ENCODE measurements around the gene MYRIP.
A peak's percentile ranks its signal among the peaks of the same experiment; 100 is the strongest.

MYRIP gene

DNA sequence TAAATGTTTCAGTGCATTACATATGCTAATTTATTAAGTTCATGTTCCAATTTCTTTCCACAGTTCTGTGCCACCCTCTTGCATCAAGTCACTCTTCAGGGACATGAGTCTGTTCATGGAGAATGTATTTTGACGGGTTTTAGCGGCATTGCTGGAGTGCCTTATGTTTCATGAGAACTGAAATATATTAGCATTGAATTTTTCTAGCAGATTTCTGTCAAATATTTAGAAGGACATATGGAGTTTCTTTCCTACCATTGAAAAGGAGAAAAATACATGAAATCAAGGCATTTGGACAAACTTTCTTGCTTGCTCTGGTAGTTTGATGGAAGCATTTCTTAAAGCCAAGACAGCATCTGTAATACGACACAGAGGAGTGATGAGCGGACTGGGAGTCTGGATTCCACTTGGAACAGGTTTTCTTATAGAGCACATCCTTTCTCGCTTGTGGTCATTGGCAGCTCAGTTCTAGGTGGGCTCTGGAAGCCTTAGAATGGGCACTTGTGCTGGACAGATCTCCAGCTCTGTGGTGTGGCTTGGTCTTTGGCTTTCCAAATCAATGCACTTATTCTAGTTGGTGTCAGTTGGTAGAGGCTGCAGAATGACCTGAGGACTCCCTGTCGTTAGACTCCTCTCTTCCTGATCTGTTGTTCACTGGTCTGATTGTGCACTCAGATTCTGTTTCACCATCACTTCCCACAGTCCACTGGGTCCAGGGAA lies 415.5 kb downstream of the MYRIP start:
- Histone ChIP-seq H3K36me3 (ENCODE audit: low read depth) (no peaks in the 10 kb centered on the region), H3K4me1 (ENCODE audit: insufficient read depth, poor library complexity, severe bottlenecking) (no peaks in the 10 kb centered on the region), H3K27ac (ENCODE audit: poor library complexity, severe bottlenecking) (no peak overlapping the region), H3K9me3 (ENCODE audit: severe bottlenecking) (no peaks in the 10 kb centered on the region), H3K27me3 (ENCODE audit: insufficient read depth, poor library complexity, severe bottlenecking) (no peaks in the 10 kb centered on the region), H3K4me3 (ENCODE audit: severe bottlenecking) (no peak overlapping the region)
- TF ChIP-seq CTCF (IDR thresholded peaks at IDR 0.05; ENCODE audit: poor library complexity, severe bottlenecking), result no peak
- ATAC-seq (ENCODE audit: low read depth), result no peak
- DNase-seq (ENCODE audit: low spot score), result no peak

- Histone ChIP-seq H3K36me3 (ENCODE audit: low read depth) (no peaks in the 10 kb centered on the region), H3K4me1 (ENCODE audit: insufficient read depth, poor library complexity, severe bottlenecking) (no peaks in the 10 kb centered on the region), H3K9me3 (ENCODE audit: severe bottlenecking) (no peaks in the 10 kb centered on the region), H3K27me3 (ENCODE audit: insufficient read depth, poor library complexity, severe bottlenecking) (no peaks in the 10 kb centered on the region), H3K4me3 (ENCODE audit: severe bottlenecking) (no peak overlapping the region), H3K27ac (ENCODE audit: poor library complexity, severe bottlenecking) (no peak overlapping the region)
- TF ChIP-seq CTCF (IDR thresholded peaks at IDR 0.05; ENCODE audit: poor library complexity, severe bottlenecking), result no peak
- ATAC-seq (ENCODE audit: low read depth) (0 out of 3 replicates have a peak, but pooled peaks have one; percentile 10), DNase-seq (ENCODE audit: low spot score) (no peak)
These were observed 417.2 kb downstream of the MYRIP start for GRCh38 chr3:40226636-40227035.

DNA sequence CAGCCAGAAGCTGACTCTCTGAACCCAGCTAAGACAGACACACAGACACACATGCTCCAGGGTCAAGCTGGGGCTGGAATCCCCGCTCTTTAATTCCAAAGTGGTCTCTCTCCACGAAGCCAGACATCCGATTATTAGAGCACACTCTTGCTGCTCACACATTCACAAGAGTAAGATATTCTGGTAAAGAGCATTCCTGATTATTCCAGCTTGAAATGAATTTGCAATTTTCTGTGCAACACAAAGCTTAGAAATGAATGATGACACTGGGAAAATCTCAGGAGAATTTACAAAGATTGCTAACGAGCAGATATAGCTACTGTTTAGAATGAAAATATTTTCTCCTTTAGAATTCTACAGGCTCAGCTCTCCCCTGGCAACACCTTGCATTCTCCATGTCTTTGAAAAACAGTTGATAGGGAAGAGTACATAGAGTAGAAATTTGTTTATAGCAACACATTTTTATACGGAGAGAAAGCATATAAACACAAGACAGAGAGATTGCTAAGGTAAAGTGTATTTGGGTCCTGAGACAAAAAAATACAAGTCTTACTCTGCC lies 419.5 kb downstream of the MYRIP start:
- no peaks in the 10 kb centered on the region for H3K9me3 ChIP-seq (ENCODE audit: severe bottlenecking)
- H3K4me1 ChIP-seq (ENCODE audit: insufficient read depth, poor library complexity, severe bottlenecking), result no peaks in the 10 kb centered on the region
- H3K4me3 ChIP-seq (ENCODE audit: severe bottlenecking), result no peak overlapping the region
- H3K27me3 ChIP-seq (ENCODE audit: insufficient read depth, poor library complexity, severe bottlenecking), result no peaks in the 10 kb centered on the region
- no peaks in the 10 kb centered on the region for H3K36me3 ChIP-seq (ENCODE audit: low read depth)
- no peak overlapping the region for H3K27ac ChIP-seq (ENCODE audit: poor library complexity, severe bottlenecking)
- TF ChIP-seq CTCF (IDR thresholded peaks at IDR 0.05; ENCODE audit: poor library complexity, severe bottlenecking), result no peak
- no peak for ATAC-seq (ENCODE audit: low read depth)
- no peak for DNase-seq (ENCODE audit: low spot score)

DNA sequence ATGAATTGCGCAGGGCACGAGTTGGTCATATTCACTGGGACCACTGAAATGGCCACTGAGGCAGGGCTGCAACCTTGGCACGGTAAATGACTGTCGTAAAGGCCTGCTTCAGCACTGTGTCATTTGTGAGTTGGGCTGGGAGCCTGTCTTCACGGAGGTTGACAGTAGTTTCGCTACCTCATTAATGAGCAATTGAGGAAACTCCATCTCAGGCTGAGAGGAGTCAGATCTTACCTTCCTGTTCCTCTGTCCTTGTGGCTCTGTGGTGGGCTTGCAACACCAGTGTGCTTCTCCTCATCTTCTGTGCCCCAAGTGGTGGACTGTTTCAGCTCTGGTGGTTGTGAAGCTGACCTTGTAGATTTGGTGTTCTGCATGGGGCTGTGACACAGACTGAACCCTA lies 420.0 kb downstream of the MYRIP start:
- H3K9me3 ChIP-seq (ENCODE audit: severe bottlenecking), result no peaks in the 10 kb centered on the region
- TF ChIP-seq CTCF (IDR thresholded peaks at IDR 0.05; ENCODE audit: poor library complexity, severe bottlenecking), result no peak
- no peaks in the 10 kb centered on the region for H3K36me3 ChIP-seq (ENCODE audit: low read depth)
- DNase-seq (ENCODE audit: low spot score), result no peak
- ATAC-seq (ENCODE audit: low read depth), result no peak
- no peak overlapping the region for H3K27ac ChIP-seq (ENCODE audit: poor library complexity, severe bottlenecking)
- H3K27me3 ChIP-seq (ENCODE audit: insufficient read depth, poor library complexity, severe bottlenecking), result no peaks in the 10 kb centered on the region
- H3K4me3 ChIP-seq (ENCODE audit: severe bottlenecking), result no peak overlapping the region
- no peaks in the 10 kb centered on the region for H3K4me1 ChIP-seq (ENCODE audit: insufficient read depth, poor library complexity, severe bottlenecking)

DNA sequence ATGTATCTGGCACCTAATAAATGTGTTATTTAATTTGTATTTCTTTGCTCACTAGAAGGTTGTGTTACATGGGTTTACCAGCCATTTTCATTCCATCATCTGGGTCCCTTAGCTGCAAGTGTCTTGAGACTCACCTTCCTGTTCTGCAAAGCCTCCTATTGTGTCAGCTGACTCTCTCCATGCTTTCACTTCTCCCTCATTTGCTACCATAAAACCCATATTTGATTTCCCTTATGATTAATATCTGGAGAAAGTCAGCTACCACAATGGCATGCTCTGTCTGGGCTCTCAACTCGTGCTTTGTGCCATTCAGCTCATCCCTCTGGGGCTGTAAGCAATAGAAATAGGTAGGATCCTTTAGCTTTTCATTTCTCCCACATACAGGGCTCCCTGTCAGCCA lies 420.6 kb downstream of the MYRIP start:
- no peak overlapping the region for H3K27ac ChIP-seq (ENCODE audit: poor library complexity, severe bottlenecking)
- TF ChIP-seq CTCF (IDR thresholded peaks at IDR 0.05; ENCODE audit: poor library complexity, severe bottlenecking), result no peak
- H3K4me3 ChIP-seq (ENCODE audit: severe bottlenecking), result no peak overlapping the region
- no peaks in the 10 kb centered on the region for H3K4me1 ChIP-seq (ENCODE audit: insufficient read depth, poor library complexity, severe bottlenecking)
- no peaks in the 10 kb centered on the region for H3K9me3 ChIP-seq (ENCODE audit: severe bottlenecking)
- DNase-seq (ENCODE audit: low spot score) (no peak), ATAC-seq (ENCODE audit: low read depth) (no peak)
- no peaks in the 10 kb centered on the region for H3K36me3 ChIP-seq (ENCODE audit: low read depth)
- no peaks in the 10 kb centered on the region for H3K27me3 ChIP-seq (ENCODE audit: insufficient read depth, poor library complexity, severe bottlenecking)
